LNCAP (cell line): ENCODE data around the gene RNH1.

Source experiments
- TF ChIP-seq, protein P1 (sequence below): fragments of 450-650 bp; IDR thresholded peaks from 2 replicates; pipeline ENCODE4 v1.5.1; 2017; ENCODE audit warnings: mild to moderate bottlenecking

The RNH1 gene

DNA sequence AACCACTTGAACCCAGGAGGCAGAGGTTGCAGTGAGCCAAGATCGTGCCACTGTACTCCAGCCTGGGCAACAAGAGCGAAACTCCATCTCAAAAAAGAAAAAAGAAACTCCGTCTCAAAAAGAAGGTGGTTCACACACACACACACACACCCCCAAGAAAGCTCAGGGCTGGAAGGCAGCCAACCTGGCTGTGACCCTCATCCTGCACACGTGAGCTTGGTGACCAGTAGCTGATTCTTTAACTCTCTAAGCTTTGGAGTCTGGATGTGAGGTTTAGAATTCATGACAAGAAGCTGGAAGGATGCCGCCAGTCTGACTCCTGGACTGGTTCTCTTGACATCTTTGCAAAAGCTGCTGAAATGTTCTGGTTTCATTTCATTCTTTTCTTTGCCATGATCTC, 1.9 kb upstream of the RNH1 start:
- TF ChIP-seq, protein P1, sequence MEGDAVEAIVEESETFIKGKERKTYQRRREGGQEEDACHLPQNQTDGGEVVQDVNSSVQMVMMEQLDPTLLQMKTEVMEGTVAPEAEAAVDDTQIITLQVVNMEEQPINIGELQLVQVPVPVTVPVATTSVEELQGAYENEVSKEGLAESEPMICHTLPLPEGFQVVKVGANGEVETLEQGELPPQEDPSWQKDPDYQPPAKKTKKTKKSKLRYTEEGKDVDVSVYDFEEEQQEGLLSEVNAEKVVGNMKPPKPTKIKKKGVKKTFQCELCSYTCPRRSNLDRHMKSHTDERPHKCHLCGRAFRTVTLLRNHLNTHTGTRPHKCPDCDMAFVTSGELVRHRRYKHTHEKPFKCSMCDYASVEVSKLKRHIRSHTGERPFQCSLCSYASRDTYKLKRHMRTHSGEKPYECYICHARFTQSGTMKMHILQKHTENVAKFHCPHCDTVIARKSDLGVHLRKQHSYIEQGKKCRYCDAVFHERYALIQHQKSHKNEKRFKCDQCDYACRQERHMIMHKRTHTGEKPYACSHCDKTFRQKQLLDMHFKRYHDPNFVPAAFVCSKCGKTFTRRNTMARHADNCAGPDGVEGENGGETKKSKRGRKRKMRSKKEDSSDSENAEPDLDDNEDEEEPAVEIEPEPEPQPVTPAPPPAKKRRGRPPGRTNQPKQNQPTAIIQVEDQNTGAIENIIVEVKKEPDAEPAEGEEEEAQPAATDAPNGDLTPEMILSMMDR, result no peak

DNA sequence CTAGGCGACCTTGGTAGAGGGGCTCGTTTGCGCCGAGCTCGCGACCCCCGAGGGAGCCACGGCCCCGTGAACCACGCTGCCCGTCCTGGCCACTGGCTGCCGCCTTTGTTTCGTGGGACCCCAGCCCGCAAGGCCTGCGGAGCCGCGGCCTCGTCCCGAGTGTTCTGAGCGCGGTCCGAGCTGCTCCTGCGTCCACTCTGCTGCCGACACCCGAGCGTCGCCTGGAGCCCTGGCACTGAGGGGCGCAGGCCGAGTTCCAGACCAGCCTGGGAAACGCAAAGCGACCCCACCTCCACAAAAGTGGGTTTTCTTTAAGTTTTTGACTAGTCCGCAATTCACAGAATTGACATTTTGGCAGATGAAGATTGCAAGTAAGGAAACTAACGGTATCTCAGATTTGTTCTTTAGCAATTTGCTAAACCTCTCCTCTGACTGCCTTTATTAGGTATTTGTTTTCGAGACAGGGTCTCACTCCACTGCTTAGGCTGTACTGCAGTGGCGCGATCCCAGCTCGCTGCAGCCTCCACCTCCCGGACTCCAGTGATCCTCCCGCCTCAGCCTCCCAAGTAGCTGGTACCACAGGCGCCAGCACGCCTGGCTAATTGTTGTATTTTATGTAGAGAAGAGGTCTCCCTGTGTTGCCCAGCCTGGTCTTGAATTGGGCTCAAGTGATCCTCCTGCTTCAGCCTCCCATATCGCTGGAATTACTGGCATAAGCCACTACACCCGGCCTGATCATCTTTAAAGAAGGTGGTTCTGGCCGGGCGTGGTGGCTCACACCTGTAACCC, 879 bp upstream of the RNH1 start:
- TF ChIP-seq, protein P1, result no peak

DNA sequence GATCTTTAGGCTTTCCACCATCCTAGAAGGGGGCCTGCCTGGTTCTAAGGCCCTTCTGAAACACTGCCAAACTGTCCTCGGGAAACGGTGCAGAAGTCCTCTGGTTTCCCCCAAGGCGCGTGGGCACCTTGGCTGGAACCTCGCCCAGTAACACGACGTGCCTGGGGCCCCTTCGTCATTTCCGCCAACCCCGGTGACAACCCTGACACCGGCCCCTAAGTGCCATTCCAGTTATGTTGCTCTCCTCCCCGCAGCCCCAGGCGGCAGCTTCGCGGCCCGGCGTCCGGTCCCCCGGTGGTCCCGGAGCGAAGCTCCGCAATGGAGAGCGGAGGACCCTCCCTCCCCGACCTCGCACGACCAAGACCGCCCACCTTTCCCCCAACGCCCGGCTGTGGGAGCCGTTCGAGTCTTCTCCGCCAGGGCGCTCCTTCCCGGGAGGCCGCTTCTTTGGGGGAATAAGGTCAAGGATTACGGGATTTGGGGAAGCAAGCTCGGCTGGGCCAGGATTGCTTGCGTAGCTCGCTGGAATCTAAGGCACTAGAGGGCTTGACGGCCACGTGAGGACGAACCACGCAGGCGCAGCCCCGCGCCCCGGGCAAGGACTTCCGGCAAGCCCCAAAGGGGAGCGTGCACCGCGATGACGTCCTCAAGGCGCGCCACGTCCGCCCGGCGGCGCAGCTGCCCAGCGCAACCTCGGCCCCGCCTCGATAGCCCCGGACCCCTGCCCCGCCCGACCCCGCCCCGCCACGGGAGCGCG, 626 bp downstream of the RNH1 start:
- TF ChIP-seq, protein P1, result no peak

DNA sequence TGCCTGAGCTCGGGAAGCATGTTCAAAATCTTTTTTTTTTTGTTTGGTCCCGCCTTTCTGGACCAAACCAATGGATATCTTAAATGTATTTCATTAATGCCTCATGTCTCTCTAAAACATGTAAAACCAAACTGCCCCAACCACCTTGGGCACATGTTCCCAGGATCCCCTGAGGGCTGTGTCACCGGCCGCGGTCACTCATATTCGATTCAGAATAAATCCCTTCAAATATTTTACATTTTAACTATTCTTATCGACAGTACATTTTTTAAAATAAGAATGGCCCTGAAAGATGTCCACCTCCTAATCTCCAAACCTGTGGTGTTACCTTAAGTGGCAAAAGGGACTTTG, 2.1 kb downstream of the RNH1 start:
- TF ChIP-seq, protein P1, result no peak

DNA sequence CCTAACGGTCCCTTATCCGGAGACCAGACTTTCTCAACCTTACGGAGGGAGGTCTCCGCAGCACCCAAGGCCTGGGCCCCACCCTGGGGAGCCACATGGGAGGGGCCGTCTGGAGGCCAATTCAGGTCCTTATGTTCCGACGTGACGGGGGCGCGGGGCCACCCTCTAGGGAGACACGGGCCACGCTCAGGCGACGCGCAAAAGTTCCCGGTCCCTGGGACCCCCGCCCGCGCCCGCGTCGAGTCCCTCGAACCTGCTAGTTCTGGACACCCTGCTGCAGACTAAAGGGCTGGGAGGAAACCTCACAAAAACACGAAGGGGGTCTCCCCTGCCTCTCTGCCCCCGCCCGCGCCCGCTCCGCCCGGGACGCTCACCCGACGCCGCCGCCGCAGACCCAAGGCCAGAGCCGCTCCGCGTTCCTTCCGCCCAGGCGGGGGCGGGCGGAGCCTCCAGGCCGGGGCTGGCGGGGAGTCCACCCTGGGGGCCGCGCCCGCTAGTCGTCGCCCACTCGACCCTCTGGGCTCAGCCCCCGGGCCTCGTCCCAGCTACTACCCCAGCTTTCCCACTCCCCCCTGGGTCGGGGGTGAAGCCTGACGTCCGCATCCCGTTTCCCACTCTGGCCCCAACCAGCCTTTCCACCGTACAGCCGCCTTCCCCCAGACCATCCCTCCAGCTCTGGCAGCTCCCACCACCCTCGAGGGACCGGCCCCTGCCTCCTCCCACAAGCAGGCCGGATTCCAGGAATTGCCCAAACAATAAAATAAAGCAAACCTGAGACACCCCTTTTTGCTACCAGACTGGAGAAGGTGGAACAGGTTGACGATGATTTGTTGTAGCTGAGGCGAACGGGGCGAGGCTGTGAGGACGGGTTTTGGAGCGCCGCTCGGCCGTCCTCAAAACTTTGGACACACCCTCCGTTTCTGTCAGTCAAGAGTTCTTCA, 2.7 kb downstream of the RNH1 start:
- TF ChIP-seq, protein P1, result no peak

DNA sequence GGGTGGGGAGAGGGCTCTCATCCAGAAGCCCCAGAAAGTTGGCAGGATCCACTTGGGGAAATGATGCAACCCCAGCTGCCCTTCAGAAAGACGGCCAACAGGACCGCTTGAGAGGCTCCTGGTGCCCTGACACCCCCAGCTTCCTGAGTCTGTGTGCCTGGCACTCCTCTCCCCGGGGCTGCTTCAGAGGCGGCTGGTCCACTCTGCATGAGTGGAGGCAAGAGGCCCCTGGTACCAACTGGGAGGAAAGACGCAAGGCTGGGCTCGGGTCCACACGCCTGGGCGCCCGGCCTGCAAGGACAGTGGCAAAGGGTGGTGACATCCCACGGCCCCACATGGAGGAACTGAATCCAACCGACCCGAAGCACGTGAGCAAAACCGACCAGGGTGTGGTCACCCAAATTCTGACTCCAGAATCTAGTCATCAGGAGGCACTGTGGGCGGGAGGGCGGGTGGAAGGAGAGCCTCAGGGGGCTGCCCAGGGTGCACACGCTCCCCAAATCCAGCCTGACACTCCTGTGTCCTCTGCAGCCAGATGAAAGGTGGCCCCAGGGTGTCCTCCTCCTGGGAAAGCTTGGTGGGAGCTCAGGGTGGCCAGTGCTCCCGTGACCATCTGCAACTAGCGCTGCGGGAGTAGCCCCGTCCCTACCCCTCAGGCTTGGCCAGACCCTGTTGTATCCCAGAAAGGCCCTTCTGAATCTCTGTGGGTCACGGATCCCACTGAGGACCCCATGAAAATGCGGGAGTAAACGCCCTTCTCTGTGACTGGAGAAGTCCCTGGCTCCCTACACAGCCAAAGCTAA, 3.7 kb downstream of the RNH1 start:
- TF ChIP-seq, protein P1, result no peak
